GM23338 (cell line): ENCODE measurements around the gene CELA1. TPM values are rescaled to one million over a fixed set of nuclear protein-coding genes. Genes with fewer than 3 reads are reported as not detected.
A peak's percentile ranks its signal among the peaks of the same experiment; 100 is the strongest.

Experiments
- ATAC-seq: fragments of 200-7000 bp; cut with Tn5 transposase; 3 replicates; pipeline ENCODE4 v1.9.1; 2020
- DNase-seq: peaks from one replicate; pipeline ENCODE4 v3.0.0-alpha.2; 2015; ENCODE audit warnings: low spot score
- H2AFZ ChIP-seq: fragments of 200-600 bp; sonication (generic); 2 replicates; pipeline ENCODE4 v1.8.0; 2016; ENCODE audit warnings: antibody characterized with exemption, mild to moderate bottlenecking, moderate library complexity
- H3F3A ChIP-seq: fragments of 200-600 bp; sonication (generic); replicated peaks from 2 replicates; pipeline ENCODE4 v1.8.0; 2017; ENCODE audit warnings: antibody characterized with exemption, mixed run types, low read depth
- H3K27ac ChIP-seq: fragments of 200-600 bp; sonication (generic); 2 replicates; pipeline ENCODE4 v1.6.1; 2016; ENCODE audit warnings: low read depth
- H3K27me3 ChIP-seq: fragments of 200-600 bp; sonication (generic); 2 replicates; pipeline ENCODE4 v1.8.0; 2016; ENCODE audit warnings: mild to moderate bottlenecking, mixed run types, moderate library complexity; ENCODE audit not compliant: insufficient read depth
- H3K36me3 ChIP-seq: fragments of 200-600 bp; sonication (generic); 2 replicates; pipeline ENCODE4 v1.8.0; 2016; ENCODE audit warnings: mild to moderate bottlenecking; ENCODE audit not compliant: insufficient read depth
- H3K4me1 ChIP-seq: fragments of 200-600 bp; sonication (generic); 2 replicates; pipeline ENCODE4 v1.8.0; 2016; ENCODE audit warnings: mild to moderate bottlenecking, moderate library complexity; ENCODE audit not compliant: insufficient read depth
- H3K4me2 ChIP-seq: fragments of 200-600 bp; sonication (generic); 2 replicates; pipeline ENCODE4 v1.7.1; 2017; ENCODE audit warnings: mixed run types
- H3K4me3 ChIP-seq: fragments of 200-600 bp; sonication (generic); 2 replicates; pipeline ENCODE4 v1.6.1; 2016; ENCODE audit warnings: mixed run types
- H3K79me2 ChIP-seq: fragments of 200-600 bp; sonication (generic); replicated peaks from 2 replicates; pipeline ENCODE4 v1.8.0; 2017; ENCODE audit warnings: mild to moderate bottlenecking; ENCODE audit not compliant: insufficient read depth
- H3K9me2 ChIP-seq: fragments of 200-600 bp; sonication (generic); 2 replicates; pipeline ENCODE4 v1.8.0; 2017; ENCODE audit not compliant: insufficient read depth
- H4K20me1 ChIP-seq: fragments of 200-600 bp; sonication (generic); replicated peaks from 2 replicates; pipeline ENCODE4 v1.8.0; 2017; ENCODE audit warnings: mild to moderate bottlenecking; ENCODE audit not compliant: insufficient read depth
- H3K27ac Mint-ChIP-seq: 2 replicates; pipeline ENCODE4 v1.8.0; 2020; ENCODE audit warnings: inconsistent platforms, mild to moderate bottlenecking, moderate library complexity, mixed read lengths
- H3K27me3 Mint-ChIP-seq: 3 replicates; pipeline ENCODE4 v1.8.0; 2022; ENCODE audit warnings: low read depth, mild to moderate bottlenecking, moderate library complexity, mixed read lengths, inconsistent platforms; ENCODE audit not compliant: insufficient read depth, poor library complexity
- H3K36me3 Mint-ChIP-seq: 3 replicates; pipeline ENCODE4 v1.8.0; 2021; ENCODE audit warnings: low read depth, mild to moderate bottlenecking, inconsistent platforms, moderate library complexity, mixed read lengths
- H3K4me1 Mint-ChIP-seq: 3 replicates; pipeline ENCODE4 v1.8.0; 2020; ENCODE audit warnings: mild to moderate bottlenecking, inconsistent platforms, mixed read lengths
- H3K4me3 Mint-ChIP-seq: 3 replicates; pipeline ENCODE4 v1.8.0; 2021; ENCODE audit warnings: moderate library complexity, mild to moderate bottlenecking, inconsistent platforms, mixed read lengths
- H3K9me3 Mint-ChIP-seq: 3 replicates; pipeline ENCODE4 v1.8.0; 2020; ENCODE audit warnings: moderate library complexity, mild to moderate bottlenecking, inconsistent platforms, mixed read lengths
- EZH2 ChIP-seq: fragments of 200-600 bp; sonication (generic); IDR thresholded peaks from one replicate; pipeline ENCODE4 v1.8.0; 2017; ENCODE audit warnings: antibody characterized with exemption, mild to moderate bottlenecking, low read depth; ENCODE audit not compliant: unreplicated experiment
- EZH2phosphoT487 ChIP-seq: fragments of 200-600 bp; sonication (generic); IDR thresholded peaks from one replicate; pipeline ENCODE4 v1.8.1; 2018; ENCODE audit warnings: antibody characterized with exemption; ENCODE audit not compliant: unreplicated experiment
- JUNB ChIP-seq: IDR thresholded peaks from one replicate; pipeline ENCODE4 v1.6.1; 2016; ENCODE audit warnings: antibody characterized with exemption; ENCODE audit not compliant: unreplicated experiment
- POLR2AphosphoS5 ChIP-seq: IDR thresholded peaks from 2 replicates; pipeline ENCODE4 v1.6.1; 2016; ENCODE audit warnings: antibody characterized with exemption, low read depth
- STAT1 ChIP-seq: IDR thresholded peaks from one replicate; pipeline ENCODE4 v1.6.1; 2016; ENCODE audit warnings: antibody characterized with exemption; ENCODE audit not compliant: unreplicated experiment
- ZNF114 ChIP-seq: fragments of 250-450 bp; sonication (Bioruptor Pico); IDR thresholded peaks from 2 replicates; pipeline ENCODE4 v1.5.0; 2020; ENCODE audit warnings: mild to moderate bottlenecking, moderate library complexity
- ZNF462 ChIP-seq: fragments of 250-450 bp; sonication (Bioruptor Pico); IDR thresholded peaks from 2 replicates; pipeline ENCODE4 v1.5.0; 2020; ENCODE audit warnings: mild to moderate bottlenecking, moderate library complexity
- polyA plus RNA-seq: library from polyadenylated mRNA; unstranded; fragments of >200 nt; fragmentation: Nextera tagmentation; extraction: Ambion mirVana; gene quantifications from 2 replicates; pipeline ENCODE4 v1.2.1, GENCODE V29; 2016
- total RNA-seq: library from RNA; depleted of rRNA; stranded (reverse); fragments of >200 nt; shearing (Covaris generic); gene quantifications from 2 replicates; pipeline ENCODE4 v1.2.3, GENCODE V29; 2014
- TF ChIP-seq, protein P1 (sequence below), 2 experiments: fragments of 200-600 bp in 1 of 2; sonication (generic) in 1 of 2; conservative IDR thresholded peaks; 2 replicates each; pipeline versions ENCODE4 v1.5.1 to v1.6.1; 2016 to 2017; ENCODE audit warnings: antibody characterized with exemption in 2 of 2, low read depth in 2 of 2, mild to moderate bottlenecking in 2 of 2, moderate library complexity in 1 of 2
- TF ChIP-seq, protein P2 (sequence below): IDR thresholded peaks from one replicate; pipeline ENCODE4 v1.6.1; 2018; ENCODE audit warnings: antibody characterized with exemption; ENCODE audit not compliant: unreplicated experiment

CELA1 gene
- total and polyA plus RNA-seq, 2 experiments from 2014 or later, result not detected

DNA sequence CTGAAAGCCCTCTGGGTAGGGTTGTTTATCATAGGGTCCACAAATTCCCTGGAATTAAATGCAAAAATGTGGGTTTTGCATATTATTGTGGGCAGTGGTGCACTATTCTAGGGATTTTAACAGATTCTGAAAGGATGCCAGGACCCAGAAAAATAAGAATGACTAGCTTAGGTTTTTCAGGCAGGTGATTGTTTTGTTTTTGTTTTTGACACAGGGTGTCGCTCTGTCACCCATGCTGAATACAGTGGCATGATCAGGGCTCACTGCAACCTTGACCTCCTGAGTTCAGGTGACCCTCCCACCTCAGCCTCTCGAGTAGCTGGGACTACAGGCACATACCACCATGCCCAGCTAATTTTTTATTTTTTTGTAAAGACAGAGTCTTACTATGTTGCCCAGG lies 25.5 kb upstream of the CELA1 start:
- Mint-ChIP-seq H3K36me3 (peaks cover 18% of the 10 kb centered on the region), H3K4me3 (no peak overlapping the region), H3K27ac (peak overlapping the region; percentile 18; the same call in 1 of the 2 replicates), H3K4me1 (peaks cover 26% of the 10 kb centered on the region), H3K9me3 (no peaks in the 10 kb centered on the region), H3K27me3 (no peaks in the 10 kb centered on the region)
- no peak for TF ChIP-seq ZNF114
- no peak for TF ChIP-seq EZH2phosphoT487
- TF ChIP-seq, protein P1, sequence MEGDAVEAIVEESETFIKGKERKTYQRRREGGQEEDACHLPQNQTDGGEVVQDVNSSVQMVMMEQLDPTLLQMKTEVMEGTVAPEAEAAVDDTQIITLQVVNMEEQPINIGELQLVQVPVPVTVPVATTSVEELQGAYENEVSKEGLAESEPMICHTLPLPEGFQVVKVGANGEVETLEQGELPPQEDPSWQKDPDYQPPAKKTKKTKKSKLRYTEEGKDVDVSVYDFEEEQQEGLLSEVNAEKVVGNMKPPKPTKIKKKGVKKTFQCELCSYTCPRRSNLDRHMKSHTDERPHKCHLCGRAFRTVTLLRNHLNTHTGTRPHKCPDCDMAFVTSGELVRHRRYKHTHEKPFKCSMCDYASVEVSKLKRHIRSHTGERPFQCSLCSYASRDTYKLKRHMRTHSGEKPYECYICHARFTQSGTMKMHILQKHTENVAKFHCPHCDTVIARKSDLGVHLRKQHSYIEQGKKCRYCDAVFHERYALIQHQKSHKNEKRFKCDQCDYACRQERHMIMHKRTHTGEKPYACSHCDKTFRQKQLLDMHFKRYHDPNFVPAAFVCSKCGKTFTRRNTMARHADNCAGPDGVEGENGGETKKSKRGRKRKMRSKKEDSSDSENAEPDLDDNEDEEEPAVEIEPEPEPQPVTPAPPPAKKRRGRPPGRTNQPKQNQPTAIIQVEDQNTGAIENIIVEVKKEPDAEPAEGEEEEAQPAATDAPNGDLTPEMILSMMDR (conservative IDR thresholded peaks at IDR 0.05; ENCODE audit: low read depth in 2 of 2), result peak in 1 of 2 experiments; percentile 38; a peak in 2 of 4 replicates
- Histone ChIP-seq H3F3A (0 out of 2 replicates have a peak, but pooled peaks cover 2% of the 10 kb centered on the region), H3K9me2 (no peaks in the 10 kb centered on the region), H3K4me1 (peaks cover 12% of the 10 kb centered on the region; the same call in 1 of the 2 replicates), H3K27me3 (no peaks in the 10 kb centered on the region), H3K4me3 (no peak overlapping the region), H3K4me2 (no peak overlapping the region), H3K27ac (peak overlapping the region; percentile 42; the same call in 1 of the 2 replicates), H3K79me2 (no peaks in the 10 kb centered on the region), H4K20me1 (no peaks in the 10 kb centered on the region; the same call in 1 of the 2 replicates), H3K36me3 (peaks cover 4% of the 10 kb centered on the region; the same call in 1 of the 2 replicates), H2AFZ (no peak overlapping the region)
- no peak for ATAC-seq
- DNase-seq, result no peak

DNA sequence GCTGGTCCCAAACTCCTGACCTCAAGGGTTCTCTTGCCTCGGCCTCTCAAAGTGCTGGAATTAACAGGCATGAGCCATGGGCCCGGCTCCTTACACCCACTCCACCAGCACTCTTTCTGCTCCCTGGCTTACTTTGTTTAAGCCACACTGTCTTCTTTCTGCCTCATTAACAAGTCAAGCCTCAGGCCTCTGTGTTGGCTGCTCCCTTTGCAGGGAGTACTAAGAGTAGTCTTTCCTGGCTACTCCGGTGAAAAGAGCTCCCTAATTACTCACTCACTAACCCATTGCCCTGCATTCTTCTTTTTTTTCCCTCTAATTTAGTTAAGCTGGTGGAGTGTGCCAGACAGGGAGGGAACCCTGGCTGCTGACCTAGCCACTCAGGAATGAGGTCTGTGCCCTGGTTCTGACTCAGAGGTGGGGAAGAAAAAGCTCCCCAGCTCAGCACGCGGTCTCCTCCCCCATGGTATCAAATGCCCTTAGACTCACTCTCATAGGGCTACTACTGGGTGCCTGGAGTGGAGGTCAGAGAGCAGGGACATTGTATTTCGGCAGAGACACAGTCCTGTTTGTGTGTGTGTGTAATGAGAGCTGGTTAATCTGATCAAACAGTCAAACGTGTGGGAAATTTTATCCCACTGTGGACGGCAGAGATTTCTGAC lies 24.9 kb upstream of the CELA1 start:
- Histone ChIP-seq H3K4me3 (no peak overlapping the region), H4K20me1 (no peaks in the 10 kb centered on the region; the same call in 1 of the 2 replicates), H3K4me2 (no peak overlapping the region), H3K9me2 (no peaks in the 10 kb centered on the region), H3K79me2 (no peaks in the 10 kb centered on the region), H3K4me1 (peaks cover 12% of the 10 kb centered on the region; the same call in 1 of the 2 replicates), H3F3A (0 out of 2 replicates have a peak, but pooled peaks cover 2% of the 10 kb centered on the region), H3K36me3 (peaks cover 4% of the 10 kb centered on the region; the same call in 1 of the 2 replicates), H3K27me3 (no peaks in the 10 kb centered on the region), H2AFZ (no peak overlapping the region), H3K27ac (peak overlapping the region; percentile 42; the same call in 1 of the 2 replicates)
- Mint-ChIP-seq H3K4me1 (peaks cover 26% of the 10 kb centered on the region), H3K4me3 (no peak overlapping the region), H3K27me3 (no peaks in the 10 kb centered on the region), H3K9me3 (no peaks in the 10 kb centered on the region), H3K27ac (peak overlapping the region; percentile 18; the same call in 1 of the 2 replicates), H3K36me3 (peaks cover 16% of the 10 kb centered on the region)
- ATAC-seq, result peak; percentile 86
- peak; percentile 46 for DNase-seq
- TF ChIP-seq, protein P2, sequence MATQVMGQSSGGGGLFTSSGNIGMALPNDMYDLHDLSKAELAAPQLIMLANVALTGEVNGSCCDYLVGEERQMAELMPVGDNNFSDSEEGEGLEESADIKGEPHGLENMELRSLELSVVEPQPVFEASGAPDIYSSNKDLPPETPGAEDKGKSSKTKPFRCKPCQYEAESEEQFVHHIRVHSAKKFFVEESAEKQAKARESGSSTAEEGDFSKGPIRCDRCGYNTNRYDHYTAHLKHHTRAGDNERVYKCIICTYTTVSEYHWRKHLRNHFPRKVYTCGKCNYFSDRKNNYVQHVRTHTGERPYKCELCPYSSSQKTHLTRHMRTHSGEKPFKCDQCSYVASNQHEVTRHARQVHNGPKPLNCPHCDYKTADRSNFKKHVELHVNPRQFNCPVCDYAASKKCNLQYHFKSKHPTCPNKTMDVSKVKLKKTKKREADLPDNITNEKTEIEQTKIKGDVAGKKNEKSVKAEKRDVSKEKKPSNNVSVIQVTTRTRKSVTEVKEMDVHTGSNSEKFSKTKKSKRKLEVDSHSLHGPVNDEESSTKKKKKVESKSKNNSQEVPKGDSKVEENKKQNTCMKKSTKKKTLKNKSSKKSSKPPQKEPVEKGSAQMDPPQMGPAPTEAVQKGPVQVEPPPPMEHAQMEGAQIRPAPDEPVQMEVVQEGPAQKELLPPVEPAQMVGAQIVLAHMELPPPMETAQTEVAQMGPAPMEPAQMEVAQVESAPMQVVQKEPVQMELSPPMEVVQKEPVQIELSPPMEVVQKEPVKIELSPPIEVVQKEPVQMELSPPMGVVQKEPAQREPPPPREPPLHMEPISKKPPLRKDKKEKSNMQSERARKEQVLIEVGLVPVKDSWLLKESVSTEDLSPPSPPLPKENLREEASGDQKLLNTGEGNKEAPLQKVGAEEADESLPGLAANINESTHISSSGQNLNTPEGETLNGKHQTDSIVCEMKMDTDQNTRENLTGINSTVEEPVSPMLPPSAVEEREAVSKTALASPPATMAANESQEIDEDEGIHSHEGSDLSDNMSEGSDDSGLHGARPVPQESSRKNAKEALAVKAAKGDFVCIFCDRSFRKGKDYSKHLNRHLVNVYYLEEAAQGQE, result no peak
- TF ChIP-seq EZH2 (no peak), POLR2AphosphoS5 (no peak), ZNF462 (CRISPR knock-in tag) (no peak), JUNB (no peak), ZNF114 (no peak), STAT1 (no peak)
